Caco-2 (cell line): ENCODE data around the gene SF3A2. TPM values are rescaled to one million over a fixed set of nuclear protein-coding genes. Genes with fewer than 3 reads are reported as not detected.

Experiments used
- BruUV-seq: library from RNA; stranded (reverse); fragments of 400-500 nt; replicated peaks from 2 replicates; lab custom pipeline; 2021; lab: Mats Ljungman, UMichigan
- CTCF ChIA-PET: fragments of 300-600 bp; sonication (Branson Sonifier 250); formaldehyde crosslinking; loops from one replicate; lab custom pipeline; 2022; ENCODE audit warnings: antibody characterized with exemption; lab: Charles Lee
- POLR2A ChIA-PET: fragments of 300-600 bp; sonication (Branson Sonifier 250); formaldehyde crosslinking; loops from one replicate; lab custom pipeline; 2022; ENCODE audit warnings: antibody characterized with exemption; lab: Charles Lee
- DNase-seq, 2 experiments: peaks; one replicate each; pipeline versions ENCODE4 v3.0.0 to v3.0.0-alpha.2; 2020 to 2022
- H3K27me3 ChIP-seq: replicated peaks from 2 replicates; pipeline ENCODE4 v1.6.0; 2011; ENCODE audit warnings: low read length; ENCODE audit not compliant: control insufficient read depth, insufficient read depth
- H3K36me3 ChIP-seq: 2 replicates; pipeline ENCODE4 v1.5.1; 2011; ENCODE audit warnings: low read length; ENCODE audit not compliant: control insufficient read depth, insufficient read depth
- H3K4me1 ChIP-seq: fragments of 250-450 bp; sonication (Bioruptor Pico); 2 replicates; pipeline ENCODE4 v1.5.1; 2020; ENCODE audit warnings: mild to moderate bottlenecking
- H3K4me3 ChIP-seq: 2 replicates; pipeline ENCODE4 v1.5.1; 2011; ENCODE audit warnings: low read depth, mild to moderate bottlenecking, control low read depth, low read length
- H3K9me3 ChIP-seq: fragments of 250-450 bp; sonication (Bioruptor Pico); 2 replicates; pipeline ENCODE4 v1.5.1; 2020; ENCODE audit warnings: mild to moderate bottlenecking, moderate library complexity
- H3K27ac Mint-ChIP-seq: one replicate; pipeline ENCODE4 v1.8.0; 2022; ENCODE audit warnings: mixed read lengths; ENCODE audit not compliant: unreplicated experiment
- H3K27me3 Mint-ChIP-seq: one replicate; pipeline ENCODE4 v1.8.0; 2022; ENCODE audit warnings: mixed read lengths; ENCODE audit not compliant: insufficient read depth, unreplicated experiment
- H3K36me3 Mint-ChIP-seq: one replicate; pipeline ENCODE4 v1.8.0; 2022; ENCODE audit warnings: mild to moderate bottlenecking, mixed read lengths; ENCODE audit not compliant: insufficient read depth, unreplicated experiment
- H3K4me1 Mint-ChIP-seq: one replicate; pipeline ENCODE4 v1.8.0; 2022; ENCODE audit warnings: low read depth, mixed read lengths; ENCODE audit not compliant: unreplicated experiment
- H3K4me3 Mint-ChIP-seq: one replicate; pipeline ENCODE4 v1.8.0; 2022; ENCODE audit warnings: mild to moderate bottlenecking, moderate library complexity, mixed read lengths; ENCODE audit not compliant: unreplicated experiment
- H3K9me3 Mint-ChIP-seq: one replicate; pipeline ENCODE4 v1.8.0; 2022; ENCODE audit warnings: mixed read lengths; ENCODE audit not compliant: unreplicated experiment
- CTCF ChIP-seq, 2 experiments: fragments of 200-600 bp in 1 of 2; IDR thresholded peaks; 1 replicate in 1 of 2; 2 replicates in 1 of 2; pipeline versions ENCODE4 v1.5.1 to v1.8.0; 2011 to 2022; ENCODE audit warnings: antibody characterized with exemption in 1 of 2, control low read depth in 1 of 2, inconsistent platforms in 1 of 2, low read depth in 1 of 2, low read length in 1 of 2, mild to moderate bottlenecking in 1 of 2, moderate library complexity in 1 of 2; ENCODE audit not compliant: insufficient read depth in 1 of 2, severe bottlenecking in 1 of 2, unreplicated experiment in 1 of 2
- intact Hi-C: fragments of 100-400 bp; cut with micrococcal nuclease; formaldehyde crosslinking; loops from one replicate; pipeline ENCODE4 v1.10.0; 2022; ENCODE audit not compliant: unreplicated experiment
- total RNA-seq: library from RNA; stranded (reverse); gene quantifications from 2 replicates; pipeline ENCODE4 v1.2.3, GENCODE V29; 2022

SF3A2 gene
- total RNA-seq, 1 experiment from 2014 or later = 129 TPM

- H3K36me3 Mint-ChIP-seq = peaks cover 78% of the 10 kb centered on the region
- peaks cover 6% of the 10 kb centered on the region for H3K4me1 Mint-ChIP-seq
- no peak overlapping the region for H3K27ac Mint-ChIP-seq
- Histone ChIP-seq H3K27me3 (no peaks in the 10 kb centered on the region), H3K4me1 (peaks cover 24% of the 10 kb centered on the region), H3K9me3 (no peaks in the 10 kb centered on the region), H3K4me3 (no peak overlapping the region), H3K36me3 (peaks cover 10% of the 10 kb centered on the region)
- BruUV-seq = no TSS peak
- POLR2A ChIA-PET = no interaction called here
- CTCF ChIA-PET = interaction anchor here (1.4 kb wide), 1 partner anchor 55 kb away, joined by 4 read pairs; no protein-coding TSS in a partner anchor
- TF ChIP-seq CTCF (IDR thresholded peaks at IDR 0.05; ENCODE audit: insufficient read depth in 1 of 2, low read depth in 1 of 2, low read length in 1 of 2, severe bottlenecking in 1 of 2, unreplicated experiment in 1 of 2) = no peak
- no peak overlapping the region for H3K4me3 Mint-ChIP-seq
- no peaks in the 10 kb centered on the region for H3K9me3 Mint-ChIP-seq
- intact Hi-C loops = loop anchor here (10.0 kb wide), 1 partner anchor 46 kb away; the partner anchor contains the start of gene DOT1L
- no peaks in the 10 kb centered on the region for H3K27me3 Mint-ChIP-seq
- no peak for DNase-seq
These were observed 25.5 kb upstream of the SF3A2 start for GRCh38 chr19:2210987-2211740.

GRCh38 chr19:2212861-2213711 is 23.5 kb upstream of the SF3A2 start:
- TF ChIP-seq CTCF (IDR thresholded peaks at IDR 0.05; ENCODE audit: insufficient read depth in 1 of 2, low read depth in 1 of 2, low read length in 1 of 2, severe bottlenecking in 1 of 2, unreplicated experiment in 1 of 2) = no peak
- DNase-seq = peak in 1 of 2 experiments; percentile 40
- Histone ChIP-seq H3K27me3 (no peaks in the 10 kb centered on the region), H3K4me3 (no peak overlapping the region), H3K36me3 (peaks cover 10% of the 10 kb centered on the region), H3K4me1 (peaks cover 24% of the 10 kb centered on the region), H3K9me3 (no peaks in the 10 kb centered on the region)
- CTCF ChIA-PET = interaction anchor here (1.1 to 1.4 kb wide), 2 partner anchors 23 to 57 kb away, joined by 4 to 5 read pairs; partner anchors contain the start of gene PLEKHJ1
- H3K27ac Mint-ChIP-seq = peak overlapping the region; percentile 57
- no peak overlapping the region for H3K4me3 Mint-ChIP-seq
- BruUV-seq = no TSS peak
- H3K9me3 Mint-ChIP-seq = no peaks in the 10 kb centered on the region
- H3K36me3 Mint-ChIP-seq = peaks cover 81% of the 10 kb centered on the region
- intact Hi-C loops = loop anchor here (10.0 kb wide), 1 partner anchor 48 kb away; the partner anchor contains the start of gene DOT1L
- no peaks in the 10 kb centered on the region for H3K27me3 Mint-ChIP-seq
- peaks cover 6% of the 10 kb centered on the region for H3K4me1 Mint-ChIP-seq
- POLR2A ChIA-PET = interaction anchor here (0.6 to 1.1 kb wide), 2 partner anchors 36 to 41 kb away, joined by 3 to 7 read pairs; partner anchors contain the start of gene AMH

DNA sequence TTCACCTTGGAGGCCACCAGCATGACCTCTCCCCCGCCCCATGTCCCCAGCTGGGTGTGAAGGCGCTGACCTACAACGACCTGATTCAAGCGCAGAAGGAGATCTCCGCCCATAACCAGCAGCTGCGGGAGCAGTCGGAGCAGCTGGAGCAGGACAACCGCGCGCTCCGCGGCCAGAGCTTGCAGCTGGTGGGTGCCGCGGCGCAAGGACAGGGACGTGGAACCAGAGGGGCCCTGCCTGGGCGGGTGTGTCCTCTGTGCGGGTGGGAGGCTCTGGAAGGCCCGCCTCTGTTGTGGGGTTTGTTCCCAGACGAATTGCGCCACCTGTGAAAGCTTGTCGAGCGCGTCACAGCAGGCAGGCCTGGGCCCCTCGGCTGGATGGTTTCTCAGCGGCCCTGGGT is 22.8 kb upstream of the SF3A2 start:
- POLR2A ChIA-PET = interaction anchor here (0.6 to 1.1 kb wide), 2 partner anchors 35 to 41 kb away, joined by 3 to 7 read pairs; partner anchors contain the start of gene AMH
- no peak for TF ChIP-seq CTCF (IDR thresholded peaks at IDR 0.05; ENCODE audit: insufficient read depth in 1 of 2, low read depth in 1 of 2, low read length in 1 of 2, severe bottlenecking in 1 of 2, unreplicated experiment in 1 of 2)
- no peaks in the 10 kb centered on the region for H3K9me3 Mint-ChIP-seq
- no peak for DNase-seq
- intact Hi-C loops = loop anchor here (10.0 kb wide), 1 partner anchor 49 kb away; the partner anchor contains the start of gene DOT1L
- H3K27me3 Mint-ChIP-seq = no peaks in the 10 kb centered on the region
- H3K27ac Mint-ChIP-seq = peak overlapping the region; percentile 57
- H3K27me3 ChIP-seq = no peaks in the 10 kb centered on the region
- H3K4me3 Mint-ChIP-seq = no peak overlapping the region
- CTCF ChIA-PET = no interaction called here
- H3K4me1 ChIP-seq = peaks cover 24% of the 10 kb centered on the region
- peaks cover 10% of the 10 kb centered on the region for H3K36me3 ChIP-seq
- no peak overlapping the region for H3K4me3 ChIP-seq
- H3K9me3 ChIP-seq = no peaks in the 10 kb centered on the region
- BruUV-seq = no TSS peak
- peaks cover 83% of the 10 kb centered on the region for H3K36me3 Mint-ChIP-seq
- peaks cover 6% of the 10 kb centered on the region for H3K4me1 Mint-ChIP-seq
